Retinal pigment epithelial cell (primary cell): ENCODE results near the gene KRT7.
"Not testable (repeated sequence)": the region's sequence is repeated elsewhere in the genome, so short reads cannot be mapped to it uniquely, and the experiment has no call there.

Source experiments
- DNase-seq: peaks from one replicate; pipeline ENCODE4 v3.0.0-alpha.2; 2010; ENCODE audit warnings: low read depth
- H3K4me3 ChIP-seq: 2 replicates; pipeline ENCODE4 v1.5.1; 2011; ENCODE audit warnings: mild to moderate bottlenecking, low read length, control low read depth, moderate library complexity
- CTCF ChIP-seq: conservative IDR thresholded peaks from 2 replicates; pipeline ENCODE4 v1.5.1; 2011; ENCODE audit warnings: low read depth, low read length, control low read depth, inconsistent platforms

The KRT7 gene

DNA sequence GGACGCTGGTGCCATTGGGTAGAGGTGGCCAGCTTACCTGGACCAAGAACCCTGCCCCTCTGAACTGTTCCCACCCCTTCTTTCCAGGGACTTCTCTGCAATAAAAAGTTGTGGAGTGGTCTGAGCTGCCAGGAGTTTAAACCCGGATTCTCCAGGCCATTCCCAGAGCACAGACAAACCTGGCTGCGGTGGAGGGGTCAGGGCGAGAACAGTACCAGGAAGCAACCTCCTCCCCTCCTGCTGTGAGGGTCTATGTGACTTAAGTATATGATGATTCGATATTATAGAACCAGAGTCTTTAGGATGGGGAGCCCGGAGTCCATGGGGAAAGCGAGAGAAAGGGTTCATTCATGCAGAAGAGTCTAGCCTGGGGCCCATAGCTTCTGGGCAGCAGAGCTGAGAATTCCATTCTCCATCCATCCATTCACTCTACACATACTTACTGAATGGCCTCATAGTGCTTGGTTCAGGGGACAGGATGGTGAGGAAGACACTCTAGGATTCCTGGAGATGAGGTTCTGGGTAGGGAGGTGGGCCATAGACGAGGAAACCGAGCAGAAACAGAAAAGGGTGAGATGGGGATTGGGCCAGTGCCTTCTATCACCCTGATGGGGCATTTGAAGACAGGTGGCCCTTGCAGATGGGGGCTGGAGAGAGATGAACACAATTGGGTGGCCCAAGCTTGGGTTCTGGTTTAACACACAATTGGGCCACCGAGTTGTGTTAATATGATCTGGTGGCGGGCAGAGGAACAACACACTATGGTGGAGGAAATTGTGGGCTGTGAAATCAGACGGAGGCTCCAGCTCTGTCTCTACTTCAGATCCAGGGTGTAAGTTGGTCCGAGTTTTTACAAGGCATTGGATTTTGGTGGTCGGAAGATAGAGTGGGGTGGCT is 46.6 kb downstream of the KRT7 start:
- no peak for TF ChIP-seq CTCF
- no peak overlapping the region for H3K4me3 ChIP-seq
- no peak for DNase-seq

DNA sequence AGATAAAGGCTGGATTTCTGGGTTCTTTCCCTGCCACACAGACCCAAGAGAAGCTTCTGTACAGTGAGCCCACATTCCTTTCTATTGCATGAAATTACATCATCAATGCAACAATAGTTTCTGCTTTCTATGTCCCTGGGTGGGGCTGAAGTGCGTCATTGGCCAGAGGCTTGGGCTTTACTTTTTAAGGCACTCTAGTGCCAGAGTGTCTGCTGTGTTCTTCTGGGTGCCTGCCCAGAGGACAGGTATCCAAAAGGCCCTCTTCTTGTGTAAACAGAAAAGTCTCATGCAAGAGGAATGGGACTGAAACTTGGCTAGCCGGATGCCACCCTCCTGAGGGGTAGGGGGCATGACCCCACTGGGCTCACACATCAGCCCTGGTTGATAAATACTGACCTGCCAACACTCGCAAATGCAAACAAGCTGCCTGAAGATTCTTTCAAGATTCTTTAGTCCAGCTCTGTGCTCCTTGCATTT is 47.3 kb downstream of the KRT7 start:
- DNase-seq, result peak; percentile 91
- TF ChIP-seq CTCF, result no peak
- H3K4me3 ChIP-seq, result no peak overlapping the region

DNA sequence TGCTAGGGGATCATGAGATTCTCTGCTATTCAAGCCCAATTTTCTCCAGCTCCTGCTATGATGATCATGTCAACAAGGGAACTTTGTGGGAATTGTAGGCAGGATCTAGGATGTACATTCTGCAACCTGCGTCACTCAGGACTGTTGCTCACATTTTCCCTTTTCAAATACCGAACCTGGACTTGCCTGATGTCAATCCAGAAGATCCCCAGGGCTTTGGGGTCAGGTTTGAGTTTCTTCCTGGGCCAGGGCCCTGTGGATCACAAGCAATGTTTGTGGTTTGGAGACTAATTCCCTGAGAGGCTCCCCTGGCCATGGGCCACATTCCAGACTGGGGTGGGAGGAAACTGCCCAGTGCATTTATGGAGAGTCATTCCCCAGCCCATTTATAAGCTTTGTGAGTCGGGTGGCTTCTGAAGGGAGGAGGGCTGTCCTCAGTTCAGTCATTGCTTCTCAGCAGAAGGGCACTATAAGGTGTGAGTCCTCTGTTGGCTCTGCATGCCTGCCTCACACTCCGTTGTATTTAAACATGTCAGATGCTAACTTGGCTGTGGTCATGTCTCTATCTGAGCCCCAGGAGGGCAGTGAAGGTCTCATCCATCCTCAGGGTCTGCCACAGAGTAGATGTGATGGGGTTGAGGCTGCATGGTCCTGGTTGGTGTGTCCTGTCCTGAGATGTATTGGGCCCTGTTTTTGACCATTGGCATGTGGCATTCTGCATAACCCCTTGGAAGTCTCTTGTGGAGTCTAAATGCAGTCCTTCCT is 47.9 kb downstream of the KRT7 start:
- no peak for TF ChIP-seq CTCF
- H3K4me3 ChIP-seq, result no peak overlapping the region
- peak; percentile 95 for DNase-seq

DNA sequence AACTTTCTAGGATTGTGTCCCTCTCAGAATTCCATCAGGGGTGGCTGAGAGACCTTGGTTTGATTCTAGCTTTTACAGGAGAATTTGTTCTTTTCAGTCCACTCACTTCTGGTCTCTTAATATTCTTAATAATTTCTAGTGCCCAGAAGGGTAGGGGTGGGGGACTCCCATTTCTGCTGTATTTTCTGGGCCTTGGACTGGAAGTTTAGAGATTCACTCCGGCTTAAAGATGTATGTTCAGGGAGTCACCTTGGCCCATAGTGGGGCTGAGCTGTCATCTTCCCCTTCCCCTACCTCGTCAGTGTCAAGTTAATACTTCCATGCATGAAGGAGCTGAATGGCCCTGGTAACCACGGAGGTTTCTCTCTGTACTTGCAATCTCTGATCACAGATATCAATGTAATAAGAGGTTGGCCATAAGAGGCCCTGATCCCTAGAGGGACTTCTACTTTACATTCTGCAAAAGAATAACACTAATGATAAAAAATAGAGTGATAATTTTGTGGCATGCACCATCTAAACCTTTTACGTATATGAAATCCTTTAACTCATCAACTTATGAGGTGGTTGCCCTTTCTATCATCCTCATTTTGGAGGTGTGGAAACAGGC is 51.6 kb downstream of the KRT7 start:
- no peak for TF ChIP-seq CTCF
- DNase-seq, result no peak
- no peak overlapping the region for H3K4me3 ChIP-seq

DNA sequence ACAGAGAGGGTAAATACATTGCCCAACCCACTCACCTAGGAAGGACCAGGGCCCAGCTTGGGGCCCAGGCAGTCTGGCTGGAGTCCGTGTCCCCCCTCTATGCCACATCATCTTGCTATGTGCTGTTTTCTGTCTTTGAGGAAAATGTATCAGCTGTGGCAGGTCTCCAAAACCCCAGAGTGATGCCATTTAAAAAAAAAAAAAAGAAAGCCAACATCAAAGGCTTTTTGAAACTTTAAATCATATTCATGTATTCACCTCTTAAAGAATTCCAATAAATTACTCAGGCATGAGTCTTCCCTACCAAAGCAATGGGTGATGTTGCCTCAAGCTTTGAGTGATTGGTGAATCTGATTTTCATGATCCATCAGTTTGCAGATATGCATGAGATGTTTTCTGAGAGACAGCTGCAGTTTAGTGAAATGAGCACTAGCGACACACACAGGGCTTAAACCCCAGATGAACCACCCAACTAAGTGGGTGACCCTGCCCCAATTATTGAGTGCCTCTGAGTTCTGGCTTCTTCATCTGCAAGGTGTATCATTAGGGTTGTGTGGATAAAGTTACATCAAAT is 52.2 kb downstream of the KRT7 start:
- H3K4me3 ChIP-seq, result no peak overlapping the region
- DNase-seq, result no peak
- TF ChIP-seq CTCF, result no peak

- no peak overlapping the region for H3K4me3 ChIP-seq
- DNase-seq, result no peak
- TF ChIP-seq CTCF, result no peak
Observed at GRCh38 chr12:52285851-52286530, 52.9 kb downstream of the KRT7 start.

DNA sequence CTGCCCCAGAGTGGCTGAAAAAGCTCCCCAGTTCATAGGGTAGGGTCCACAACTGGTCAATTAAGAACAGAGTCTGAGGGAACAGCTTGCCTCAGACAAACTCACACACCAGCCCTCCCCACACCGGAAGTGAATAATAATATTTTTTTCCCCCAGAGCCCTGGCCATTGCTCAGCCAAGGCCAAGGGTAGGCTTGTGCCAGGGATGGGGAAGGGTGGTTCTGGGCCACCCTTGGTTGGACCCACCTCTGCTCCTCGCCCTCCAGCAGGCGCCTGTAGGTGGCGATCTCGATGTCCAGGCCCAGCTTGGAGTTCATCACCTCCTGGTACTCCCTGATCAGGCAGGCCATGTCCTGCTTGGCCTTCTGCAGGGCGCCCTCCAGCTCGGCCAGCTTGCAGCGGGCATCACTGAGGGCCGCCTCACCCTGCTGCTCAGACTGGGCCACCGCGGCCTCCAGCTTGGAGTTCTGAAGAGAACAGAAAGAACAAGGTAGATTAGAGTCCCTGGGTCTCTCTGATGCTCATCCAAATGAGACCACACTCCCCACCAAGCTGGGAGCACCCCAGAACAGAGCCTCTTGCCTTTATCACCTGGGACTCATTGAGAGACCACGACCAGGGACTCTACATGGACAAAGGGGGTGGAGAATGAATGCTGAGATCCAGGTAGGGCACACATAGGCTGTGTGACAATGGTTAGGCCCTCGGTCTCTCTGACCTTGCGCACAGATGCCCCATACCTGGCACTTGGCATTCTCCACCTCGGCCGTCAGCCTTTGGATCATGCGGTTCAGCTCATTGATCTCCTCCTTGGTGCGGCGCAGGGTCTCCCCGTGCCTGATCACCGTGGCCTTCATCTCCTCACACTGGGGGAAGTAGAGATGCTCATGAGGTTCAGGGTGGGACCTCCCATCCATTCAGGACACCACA is 54.1 kb downstream of the KRT7 start:
- not testable (repeated sequence) for DNase-seq, H3K4me3 ChIP-seq

GRCh38 chr12:52287816-52288805 is 55.1 kb downstream of the KRT7 start:
- not testable (repeated sequence) for DNase-seq, H3K4me3 ChIP-seq
